OCI-LY3 (cell line): Measurements from ENCODE around the gene TNFRSF21.

ENCODE experiments used
- H2AFZ ChIP-seq: fragments of 200-600, 300-600 bp; shearing (Covaris generic); 2 replicates; pipeline ENCODE4 v1.6.0; 2014; ENCODE audit warnings: antibody characterized with exemption, low read depth, low read length
- H3K27ac ChIP-seq: fragments of 200-600, 300-600 bp; sonication (generic); 2 replicates; pipeline ENCODE4 v1.5.1; 2014; ENCODE audit warnings: mild to moderate bottlenecking, low read length, moderate library complexity, mixed read lengths
- H3K27me3 ChIP-seq: fragments of 200-600, 300-600 bp; sonication (generic); 2 replicates; pipeline ENCODE4 v1.6.1; 2014; ENCODE audit warnings: low read depth, low read length, mixed read lengths
- H3K36me3 ChIP-seq: fragments of 200-600, 300-600 bp; sonication (generic); replicated peaks from 2 replicates; pipeline ENCODE3; 2014; ENCODE audit warnings: low read depth, low read length, mixed read lengths
- H3K4me1 ChIP-seq: fragments of 300-600, 200-600 bp; sonication (generic); 2 replicates; pipeline ENCODE4 v1.6.1; 2014; ENCODE audit warnings: low read length, mixed read lengths
- H3K4me2 ChIP-seq: fragments of 200-600, 300-600 bp; sonication (generic); 2 replicates; pipeline ENCODE4 v1.6.1; 2014; ENCODE audit warnings: low read length, mixed read lengths
- H3K4me3 ChIP-seq: fragments of 300-600, 200-600 bp; sonication (generic); 2 replicates; pipeline ENCODE4 v1.5.1; 2014; ENCODE audit warnings: antibody characterized with exemption, mild to moderate bottlenecking, low read length, moderate library complexity
- H3K79me2 ChIP-seq: fragments of 300-600, 200-600 bp; shearing (Covaris generic); 2 replicates; pipeline ENCODE4 v1.6.1; 2014; ENCODE audit warnings: mild to moderate bottlenecking, low read length, mixed read lengths
- H3K9ac ChIP-seq: fragments of 300-600, 200-600 bp; shearing (Covaris generic); 2 replicates; pipeline ENCODE4 v1.6.0; 2014; ENCODE audit warnings: mild to moderate bottlenecking, low read length, moderate library complexity
- H3K9me3 ChIP-seq: fragments of 200-600, 300-600 bp; shearing (Covaris generic); 2 replicates; pipeline ENCODE4 v1.6.1; 2014; ENCODE audit warnings: low read length, mixed read lengths; ENCODE audit not compliant: insufficient read depth
- H4K20me1 ChIP-seq: fragments of 200-600, 300-600 bp; sonication (generic); 2 replicates; pipeline ENCODE4 v1.6.1; 2016; ENCODE audit warnings: low read length, mixed read lengths; ENCODE audit not compliant: insufficient read depth
- CTCF ChIP-seq: fragments of 200-600, 300-600 bp; sonication (generic); IDR thresholded peaks from 2 replicates; pipeline ENCODE4 v1.5.1; 2014; ENCODE audit warnings: antibody characterized with exemption, low read length, low read depth
- EZH2phosphoT487 ChIP-seq: fragments of 200-600 bp; shearing (Covaris generic); IDR thresholded peaks from 2 replicates; pipeline ENCODE4 v1.6.1; 2018; ENCODE audit warnings: antibody characterized with exemption, mixed run types, low read depth

TNFRSF21 gene

DNA sequence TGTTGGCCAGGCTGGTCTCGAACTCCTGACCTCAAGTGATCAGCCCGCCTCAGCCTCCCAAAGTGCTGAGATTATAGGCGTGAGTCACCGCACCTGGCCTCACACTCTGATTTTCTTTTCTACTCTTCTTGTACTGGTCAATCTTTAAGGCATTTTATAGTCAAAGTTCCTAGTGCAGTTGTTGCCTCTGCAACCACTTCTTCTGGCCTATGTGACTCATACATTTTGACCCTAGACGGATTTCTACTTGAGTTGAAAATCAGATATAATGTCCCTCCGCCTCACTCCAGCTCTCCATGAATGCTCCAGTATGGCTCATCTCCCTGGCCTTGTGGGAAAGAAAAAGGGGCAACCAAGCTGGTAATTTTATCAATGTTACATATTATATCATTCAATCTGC, 42.4 kb downstream of the TNFRSF21 start:
- no peak overlapping the region for H3K9ac ChIP-seq
- no peak overlapping the region for H3K4me2 ChIP-seq
- no peak overlapping the region for H3K4me3 ChIP-seq
- no peaks in the 10 kb centered on the region for H3K79me2 ChIP-seq
- no peaks in the 10 kb centered on the region for H4K20me1 ChIP-seq
- H3K27ac ChIP-seq: no peak overlapping the region
- H3K4me1 ChIP-seq: no peaks in the 10 kb centered on the region
- H2AFZ ChIP-seq: no peak overlapping the region
- H3K27me3 ChIP-seq: no peaks in the 10 kb centered on the region
- TF ChIP-seq EZH2phosphoT487 (no peak), CTCF (no peak)
- no peaks in the 10 kb centered on the region for H3K9me3 ChIP-seq
- no peaks in the 10 kb centered on the region for H3K36me3 ChIP-seq

DNA sequence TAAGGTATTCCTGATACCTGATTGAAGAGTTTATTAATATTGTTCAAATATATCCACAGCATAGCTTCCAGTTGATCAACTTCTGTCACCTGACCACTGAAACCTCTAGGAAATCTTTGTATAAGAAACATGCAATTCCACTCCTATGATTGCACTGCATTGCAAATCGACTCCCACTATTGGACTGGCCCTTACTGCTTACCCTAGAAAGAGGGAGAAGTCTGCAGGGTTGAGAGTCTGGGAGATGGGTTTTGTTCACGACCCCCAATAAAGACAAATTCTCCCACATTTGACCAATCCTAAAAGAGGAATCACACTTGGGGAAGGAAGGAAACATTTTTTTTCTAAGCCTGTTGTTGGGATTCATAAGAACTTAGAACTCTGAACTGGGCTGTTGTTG, 43.7 kb downstream of the TNFRSF21 start:
- H3K27ac ChIP-seq: no peak overlapping the region
- no peak overlapping the region for H3K4me2 ChIP-seq
- no peak for TF ChIP-seq CTCF
- no peak for TF ChIP-seq EZH2phosphoT487
- H3K4me3 ChIP-seq: no peak overlapping the region
- no peaks in the 10 kb centered on the region for H3K36me3 ChIP-seq
- H3K9ac ChIP-seq: no peak overlapping the region
- H3K79me2 ChIP-seq: no peaks in the 10 kb centered on the region
- no peak overlapping the region for H2AFZ ChIP-seq
- H3K27me3 ChIP-seq: no peaks in the 10 kb centered on the region
- no peaks in the 10 kb centered on the region for H4K20me1 ChIP-seq
- H3K9me3 ChIP-seq: no peaks in the 10 kb centered on the region
- H3K4me1 ChIP-seq: no peaks in the 10 kb centered on the region

GRCh38 chr6:47264775-47265184, 44.9 kb downstream of the TNFRSF21 start:
- TF ChIP-seq EZH2phosphoT487 (no peak), CTCF (no peak)
- H4K20me1 ChIP-seq: no peaks in the 10 kb centered on the region
- no peaks in the 10 kb centered on the region for H3K27me3 ChIP-seq
- H2AFZ ChIP-seq: no peak overlapping the region
- no peaks in the 10 kb centered on the region for H3K4me1 ChIP-seq
- H3K27ac ChIP-seq: no peak overlapping the region
- H3K4me2 ChIP-seq: no peak overlapping the region
- no peaks in the 10 kb centered on the region for H3K79me2 ChIP-seq
- H3K36me3 ChIP-seq: no peaks in the 10 kb centered on the region
- H3K9ac ChIP-seq: no peak overlapping the region
- no peaks in the 10 kb centered on the region for H3K9me3 ChIP-seq
- no peak overlapping the region for H3K4me3 ChIP-seq

DNA sequence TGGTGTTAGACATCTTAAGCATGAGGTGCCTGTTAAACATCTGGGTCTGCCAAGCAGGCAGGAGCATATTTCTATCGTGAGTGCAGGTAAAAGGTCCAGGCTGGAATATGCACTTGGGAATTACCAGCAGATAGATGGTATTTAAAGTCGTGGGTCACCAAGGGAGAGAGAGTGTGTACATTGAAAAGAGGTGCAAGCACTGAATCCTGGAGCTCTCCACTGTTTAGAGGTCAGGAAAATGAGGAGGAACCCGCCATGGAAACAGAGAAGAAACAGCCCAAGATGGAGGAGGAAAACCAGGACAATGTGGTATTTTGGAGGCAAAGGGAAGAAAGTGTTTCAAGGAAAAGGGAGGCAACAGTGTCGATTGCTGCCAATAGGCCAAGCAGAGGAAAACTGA, 46.4 kb downstream of the TNFRSF21 start:
- Histone ChIP-seq H3K27me3 (no peaks in the 10 kb centered on the region), H3K9ac (no peak overlapping the region), H3K9me3 (no peaks in the 10 kb centered on the region), H3K4me3 (no peak overlapping the region), H3K36me3 (no peaks in the 10 kb centered on the region), H3K4me1 (no peaks in the 10 kb centered on the region), H2AFZ (no peak overlapping the region), H3K4me2 (no peak overlapping the region), H3K27ac (no peak overlapping the region), H4K20me1 (no peaks in the 10 kb centered on the region), H3K79me2 (no peaks in the 10 kb centered on the region)
- TF ChIP-seq CTCF: no peak
- no peak for TF ChIP-seq EZH2phosphoT487
